ENCODE results near the gene GLRA1. TPM values are rescaled to one million over a fixed set of nuclear protein-coding genes. Genes with fewer than 3 reads are reported as not detected.

The GLRA1 gene
- total RNA-seq, 1 donor from 2014 or later: not detected

DNA sequence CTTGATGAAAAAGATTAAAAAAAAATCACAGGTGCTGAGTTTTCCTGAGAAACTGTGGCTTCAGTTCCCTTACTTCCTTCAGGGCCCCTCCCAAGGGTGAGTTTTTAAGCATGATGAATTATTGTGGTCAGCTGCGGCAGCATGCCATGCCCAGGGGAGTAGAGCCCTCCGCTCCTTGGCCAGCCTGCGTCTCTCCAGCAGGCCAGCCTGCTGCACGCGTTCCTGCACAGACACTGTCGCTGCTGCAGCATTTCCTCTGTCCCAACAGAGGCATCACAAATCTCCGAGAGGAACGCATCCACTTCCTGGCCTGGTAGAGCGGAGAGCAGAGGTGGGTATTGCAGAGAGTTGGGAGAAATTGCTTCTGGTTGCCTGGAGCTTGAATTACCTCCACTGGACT is 26.1 kb upstream of the GLRA1 start:
- no peaks in the 10 kb centered on the region for H3K27me3 ChIP-seq
- no peaks in the 10 kb centered on the region for H3K36me3 ChIP-seq

DNA sequence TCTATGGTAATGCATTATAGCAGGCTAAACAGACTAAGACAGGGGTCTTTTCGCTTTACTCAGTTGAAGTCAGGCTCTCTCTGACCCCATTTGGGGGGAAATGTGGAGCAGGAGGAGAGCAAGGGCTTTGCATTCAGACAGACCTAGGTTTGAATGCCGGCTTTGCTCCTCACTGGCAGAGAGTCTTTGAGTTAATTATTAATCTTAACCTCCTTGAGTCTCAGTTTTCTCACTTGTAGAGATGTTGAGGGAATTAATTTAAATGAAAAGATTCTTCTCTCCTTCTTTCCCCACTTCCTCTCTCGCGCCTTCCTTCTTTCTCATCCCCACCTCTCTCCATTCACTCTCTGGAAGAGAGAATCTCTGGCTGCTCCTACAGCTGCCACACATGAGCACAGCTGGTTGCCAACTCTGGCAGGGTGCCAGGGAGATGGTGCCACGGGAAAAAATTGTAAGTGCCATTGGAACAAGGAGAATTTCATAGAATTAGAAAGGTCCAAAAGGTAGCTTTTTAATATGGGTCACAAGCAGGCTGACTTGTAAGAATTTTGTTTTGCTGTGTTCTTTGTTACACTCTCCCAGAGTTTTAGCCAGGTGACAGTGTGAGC is 25.2 kb upstream of the GLRA1 start:
- Histone ChIP-seq H3K27ac (no peak overlapping the region), H3K9me3 (no peaks in the 10 kb centered on the region), H3K27me3 (no peaks in the 10 kb centered on the region), H3K4me3 (no peak overlapping the region), H3K4me1 (no peaks in the 10 kb centered on the region), H3K36me3 (no peaks in the 10 kb centered on the region)
- ATAC-seq (no peak), DNase-seq (no peak)
- intact Hi-C loops (cut with DNase I): no loop called here
- no peak for TF ChIP-seq CTCF (IDR thresholded peaks at IDR 0.05)

More for the DNA sequence above, 26.1 kb upstream of the GLRA1 start:
- no peak for DNase-seq
- Histone ChIP-seq H3K4me1 (no peaks in the 10 kb centered on the region), H3K27ac (no peak overlapping the region), H3K4me3 (no peak overlapping the region), H3K9me3 (no peaks in the 10 kb centered on the region)
- no peak for TF ChIP-seq CTCF (IDR thresholded peaks at IDR 0.05)
- ATAC-seq: no peak
- intact Hi-C loops (cut with DNase I): no loop called here

DNA sequence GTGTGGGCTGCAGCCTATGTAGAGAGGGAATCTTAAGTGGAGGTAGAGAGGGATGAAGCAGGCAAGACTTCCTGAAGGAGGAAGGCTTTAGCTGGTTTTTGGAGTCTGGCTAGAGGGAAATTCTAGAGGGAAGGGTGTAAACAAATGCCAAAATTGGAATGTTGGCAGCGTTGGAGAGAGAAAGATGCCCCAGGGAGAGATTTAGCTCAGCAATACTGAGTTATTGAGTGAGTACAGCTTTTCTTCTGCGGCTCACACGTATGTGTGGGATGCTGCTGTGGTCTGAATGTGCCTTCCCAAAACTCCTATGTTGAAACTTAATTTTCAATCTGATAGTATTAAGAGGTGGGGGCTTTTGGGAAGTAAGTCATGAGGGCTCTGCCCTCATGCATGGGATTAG is 24.5 kb upstream of the GLRA1 start:
- no peaks in the 10 kb centered on the region for H3K9me3 ChIP-seq
- DNase-seq (no peak), ATAC-seq (no peak)
- intact Hi-C loops (cut with DNase I): no loop called here
- H3K27me3 ChIP-seq: no peaks in the 10 kb centered on the region
- H3K36me3 ChIP-seq: no peaks in the 10 kb centered on the region
- H3K4me3 ChIP-seq: no peak overlapping the region
- no peak overlapping the region for H3K27ac ChIP-seq
- no peaks in the 10 kb centered on the region for H3K4me1 ChIP-seq
- TF ChIP-seq CTCF (IDR thresholded peaks at IDR 0.05): no peak

GRCh38 chr5:151947931-151948608 is 23.4 kb upstream of the GLRA1 start:
- ATAC-seq (no peak), DNase-seq (no peak)
- no peak for TF ChIP-seq CTCF (IDR thresholded peaks at IDR 0.05)
- H3K27ac ChIP-seq: no peak overlapping the region
- H3K27me3 ChIP-seq: no peaks in the 10 kb centered on the region
- H3K9me3 ChIP-seq: no peaks in the 10 kb centered on the region
- H3K4me3 ChIP-seq: no peak overlapping the region
- intact Hi-C loops (cut with DNase I): no loop called here
- no peaks in the 10 kb centered on the region for H3K4me1 ChIP-seq
- H3K36me3 ChIP-seq: no peaks in the 10 kb centered on the region

GRCh38 chr5:151937851-151938250 is 13.2 kb upstream of the GLRA1 start:
- Histone ChIP-seq H3K9me3 (no peaks in the 10 kb centered on the region), H3K4me1 (no peaks in the 10 kb centered on the region), H3K27ac (no peak overlapping the region), H3K36me3 (no peaks in the 10 kb centered on the region), H3K4me3 (no peak overlapping the region), H3K27me3 (no peaks in the 10 kb centered on the region)
- intact Hi-C loops (cut with DNase I): no loop called here
- DNase-seq (no peak), ATAC-seq (no peak)
- no peak for TF ChIP-seq CTCF (IDR thresholded peaks at IDR 0.05)
